SW 1271 (cell line): ENCODE data around the gene GPC1.

Source experiments
- DNase-seq, 2 experiments: peaks; one replicate each; lab custom pipeline; 2025; lab: John Stamatoyannopoulos, UW

The GPC1 gene

DNA sequence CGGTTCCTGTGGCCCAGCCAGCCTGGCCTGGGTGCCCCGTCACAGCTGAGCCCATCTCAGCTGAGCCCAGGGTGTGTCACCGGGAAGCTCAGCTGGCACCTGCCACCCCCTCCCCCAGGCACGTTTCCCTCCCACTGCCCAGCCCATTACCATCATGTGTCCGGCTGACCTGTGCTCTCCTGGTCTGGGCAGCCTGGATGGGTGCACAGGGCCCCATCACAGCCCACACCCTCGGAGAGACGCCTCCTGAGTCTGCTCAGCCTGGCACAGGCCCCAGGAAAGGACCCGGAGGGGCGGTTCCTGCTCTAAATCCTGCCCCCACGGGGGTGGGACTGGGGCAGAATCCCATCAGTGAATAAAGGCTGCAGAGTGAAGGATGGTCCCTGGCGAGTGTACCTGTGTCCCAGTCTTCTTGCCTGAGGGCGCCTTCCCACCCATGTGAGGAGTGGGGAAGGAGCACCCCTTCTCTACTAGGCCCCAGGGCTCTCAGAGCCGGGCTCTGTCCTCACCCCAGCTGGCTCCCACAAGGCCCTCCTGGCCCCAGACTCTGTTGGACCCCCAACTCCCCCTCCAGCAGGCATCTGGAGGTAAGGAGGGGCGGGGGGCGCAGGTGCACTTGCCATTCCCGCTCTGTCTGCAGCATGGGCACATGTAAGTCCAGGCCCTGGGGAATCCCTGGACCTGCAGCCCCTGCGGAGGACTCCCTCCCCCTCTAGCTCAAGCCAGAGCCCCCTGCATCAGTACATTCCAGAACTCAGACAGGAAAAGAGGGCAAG lies 21.2 kb downstream of the GPC1 start:
- no peak for DNase-seq

- DNase-seq = no peak
Observed at GRCh38 chr2:240457223-240458043, 22.0 kb downstream of the GPC1 start.

DNA sequence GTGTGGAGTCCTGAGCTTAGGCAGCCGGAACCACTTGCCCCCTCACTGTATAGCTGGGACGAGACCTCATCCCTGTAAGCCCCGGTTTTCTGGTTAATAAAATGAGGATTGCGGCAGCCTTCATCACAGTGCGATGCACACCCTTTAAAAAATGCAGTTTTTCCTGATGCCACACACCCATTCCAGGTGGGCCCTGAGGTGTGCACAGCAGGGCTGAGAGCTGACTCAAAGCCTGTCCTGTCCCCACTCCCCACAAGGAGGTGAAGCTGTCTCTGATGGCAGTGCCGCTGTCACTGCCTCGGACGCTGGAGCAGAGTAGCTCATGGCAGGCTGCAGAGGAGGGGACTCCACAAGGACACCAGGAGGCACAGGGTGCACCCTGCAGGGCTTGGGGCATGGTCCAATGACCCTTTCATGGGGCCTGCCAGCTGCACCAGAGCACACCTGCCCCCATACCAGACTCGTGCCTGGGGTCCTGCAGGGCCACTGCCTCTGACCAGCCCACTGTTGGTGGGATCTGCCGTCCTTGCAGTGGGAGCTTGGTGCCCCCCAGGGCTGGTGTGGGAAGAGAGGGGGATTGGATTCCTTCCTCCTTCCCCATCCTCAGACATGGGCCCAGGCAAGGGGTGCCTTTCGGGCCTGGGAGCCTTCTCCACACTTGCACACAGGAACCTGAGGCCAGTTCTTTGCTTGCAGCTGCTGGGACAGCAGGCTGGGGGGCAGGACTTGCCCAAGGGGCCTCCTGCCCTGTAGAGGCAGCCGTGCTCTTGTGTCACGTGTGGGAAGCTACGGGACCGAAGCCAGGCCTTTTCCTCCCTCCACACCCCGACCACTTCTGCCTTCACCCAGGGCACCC lies 22.8 kb downstream of the GPC1 start:
- DNase-seq = no peak

- no peak for DNase-seq
Observed at GRCh38 chr2:240458900-240459391, 23.5 kb downstream of the GPC1 start.

DNA sequence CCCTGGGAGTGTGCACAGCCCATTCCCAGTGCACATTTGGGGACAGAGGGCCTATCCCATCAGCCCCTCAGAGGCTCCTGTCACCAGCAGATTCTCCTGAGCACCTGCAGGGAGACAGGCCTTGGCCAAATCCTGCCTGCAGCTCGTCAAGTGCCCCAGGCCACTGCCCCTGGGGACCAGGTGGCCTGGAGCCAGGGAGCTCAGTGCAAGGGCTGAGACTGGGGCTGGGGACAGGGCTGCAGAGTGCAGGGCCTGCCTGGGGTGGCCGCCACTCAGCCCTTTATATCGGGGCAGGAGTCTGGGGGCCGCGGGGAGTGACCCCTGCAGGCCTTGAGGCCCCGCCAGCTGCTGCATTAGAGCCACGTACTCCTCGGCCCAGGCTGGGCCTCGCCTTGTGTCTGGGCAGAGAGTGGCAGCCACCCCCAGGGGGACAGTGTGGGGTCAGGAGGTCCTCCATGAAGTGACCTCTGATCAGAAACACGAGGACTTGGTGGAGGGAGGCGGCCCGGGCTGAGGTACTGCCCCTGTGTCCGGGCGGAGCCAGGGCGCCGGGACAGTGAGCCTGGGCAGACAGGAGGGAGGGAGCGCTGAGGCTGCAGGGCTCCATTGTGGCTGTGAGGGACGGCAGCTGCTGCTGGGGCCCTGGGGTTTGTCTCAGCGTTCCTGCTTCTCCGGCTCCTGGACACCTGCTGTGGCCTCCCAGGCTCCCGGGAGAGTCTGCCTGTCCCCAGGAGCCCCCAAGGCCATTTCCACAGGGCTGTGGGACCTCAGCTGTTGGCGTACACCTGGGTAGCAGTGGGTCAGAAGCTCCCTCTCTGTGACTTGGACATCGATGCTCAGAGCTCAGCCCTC lies 24.2 kb downstream of the GPC1 start:
- DNase-seq = no peak

DNA sequence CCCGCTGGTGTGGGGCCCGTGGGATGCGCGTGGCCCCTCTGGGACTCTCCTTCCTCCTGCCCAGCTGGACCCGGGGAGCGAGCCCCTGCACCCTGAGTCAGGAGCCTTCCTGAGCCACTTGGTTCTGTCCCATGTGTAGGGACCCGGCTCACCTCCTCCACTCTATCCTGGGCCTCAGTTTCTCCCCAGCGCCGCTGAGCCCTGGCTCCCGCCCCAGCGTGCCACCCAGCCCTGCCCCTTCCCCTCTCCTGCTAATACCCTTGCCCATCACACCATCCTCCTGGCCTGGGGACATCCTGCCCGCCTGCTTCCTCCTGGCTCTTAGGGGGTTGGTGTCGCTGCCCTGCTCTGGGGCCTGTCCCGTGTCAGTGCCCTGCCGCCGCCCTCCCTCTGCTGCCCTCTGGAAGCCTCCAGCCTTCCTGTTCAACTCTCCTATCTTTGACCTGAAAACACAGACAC lies 24.8 kb downstream of the GPC1 start:
- DNase-seq = no peak

- DNase-seq = no peak
Observed at GRCh38 chr2:240460781-240461431, 25.4 kb downstream of the GPC1 start.

DNA sequence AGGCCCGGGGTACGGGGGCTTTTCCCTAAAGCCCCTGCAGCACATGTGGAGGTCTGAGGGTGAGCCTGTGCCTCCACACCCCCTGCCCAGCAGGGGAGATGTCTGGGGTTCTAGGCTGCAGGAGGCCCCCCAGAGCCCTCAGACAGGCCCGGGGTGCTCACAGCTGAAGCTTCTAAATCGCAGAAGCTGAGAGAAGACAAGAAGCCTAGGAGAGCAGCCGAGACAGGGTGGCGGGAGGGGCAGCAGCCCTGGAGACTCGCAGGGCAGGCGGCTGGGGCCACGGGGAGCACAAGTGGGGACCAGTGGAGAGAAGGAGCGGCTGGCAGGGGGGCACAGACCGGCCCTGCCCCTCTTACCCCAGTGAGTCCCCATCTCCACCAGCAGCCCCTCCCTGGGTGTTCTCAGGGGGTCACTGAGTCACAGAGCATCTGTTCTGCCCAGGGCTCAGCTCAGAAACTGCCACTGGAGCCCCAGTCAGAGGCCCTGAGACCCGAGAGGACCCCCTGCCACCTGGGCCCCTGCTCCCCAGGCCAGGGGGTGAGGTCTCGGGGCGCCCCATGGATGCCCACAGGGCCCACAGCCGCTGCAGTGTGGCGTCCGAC lies 26.1 kb downstream of the GPC1 start:
- DNase-seq = no peak

GRCh38 chr2:240462073-240462706 lies 26.7 kb downstream of the GPC1 start:
- DNase-seq = no peak

- no peak for DNase-seq
Observed at GRCh38 chr2:240462707-240463273, 27.3 kb downstream of the GPC1 start.

GRCh38 chr2:240463274-240463865 lies 27.9 kb downstream of the GPC1 start:
- no peak for DNase-seq

DNA sequence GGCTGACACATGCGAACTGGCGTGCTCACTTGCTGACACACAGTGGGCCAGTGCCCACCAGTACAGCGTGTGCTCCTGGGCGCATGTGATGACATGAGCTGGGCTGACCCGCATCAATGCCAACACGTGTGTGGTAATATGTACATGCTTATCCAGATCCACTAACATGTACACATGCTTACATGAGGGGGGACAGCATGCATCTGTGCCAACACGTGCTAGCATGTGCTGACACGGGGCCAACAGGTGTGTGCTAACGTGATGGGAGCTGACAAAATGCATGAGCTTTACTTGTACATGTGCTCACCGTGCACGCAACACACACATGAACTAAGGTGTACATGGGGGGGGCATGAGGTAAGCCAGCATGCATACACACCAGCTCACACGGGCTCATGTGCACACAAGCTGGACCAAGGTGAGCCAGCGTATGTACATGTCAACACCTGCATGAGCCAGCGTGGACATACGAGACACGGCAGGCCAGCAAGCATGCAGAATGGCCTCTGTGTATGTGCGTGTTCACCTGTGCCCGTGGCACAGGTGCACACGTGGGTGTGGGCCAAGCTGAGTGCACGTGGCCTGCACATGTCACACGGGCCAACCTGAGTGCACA lies 28.5 kb downstream of the GPC1 start:
- DNase-seq = no peak

DNA sequence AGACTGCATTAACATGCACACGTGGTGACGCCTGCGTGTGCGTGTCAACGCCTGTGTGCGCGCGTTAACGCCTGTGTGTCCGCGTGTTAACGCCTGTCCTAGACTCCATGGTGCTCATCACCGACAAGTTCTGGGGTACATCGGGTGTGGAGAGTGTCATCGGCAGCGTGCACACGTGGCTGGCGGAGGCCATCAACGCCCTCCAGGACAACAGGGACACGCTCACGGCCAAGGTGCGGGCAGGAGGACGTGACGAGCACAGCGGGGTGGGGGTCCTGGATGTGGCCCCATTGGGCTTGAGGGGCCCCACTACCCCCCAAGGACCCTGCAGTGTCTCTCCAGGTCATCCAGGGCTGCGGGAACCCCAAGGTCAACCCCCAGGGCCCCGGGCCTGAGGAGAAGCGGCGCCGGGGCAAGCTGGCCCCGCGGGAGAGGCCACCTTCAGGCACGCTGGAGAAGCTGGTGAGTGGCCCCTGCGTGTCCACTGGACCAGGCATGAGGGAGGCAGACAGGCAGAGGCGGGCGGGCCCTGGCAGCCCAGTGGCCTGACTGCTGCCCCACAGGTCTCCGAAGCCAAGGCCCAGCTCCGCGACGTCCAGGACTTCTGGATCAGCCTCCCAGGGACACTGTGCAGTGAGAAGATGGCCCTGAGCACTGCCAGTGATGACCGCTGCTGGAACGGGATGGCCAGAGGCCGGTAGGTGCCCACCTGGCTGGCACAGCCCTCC lies 29.2 kb downstream of the GPC1 start:
- DNase-seq = no peak

DNA sequence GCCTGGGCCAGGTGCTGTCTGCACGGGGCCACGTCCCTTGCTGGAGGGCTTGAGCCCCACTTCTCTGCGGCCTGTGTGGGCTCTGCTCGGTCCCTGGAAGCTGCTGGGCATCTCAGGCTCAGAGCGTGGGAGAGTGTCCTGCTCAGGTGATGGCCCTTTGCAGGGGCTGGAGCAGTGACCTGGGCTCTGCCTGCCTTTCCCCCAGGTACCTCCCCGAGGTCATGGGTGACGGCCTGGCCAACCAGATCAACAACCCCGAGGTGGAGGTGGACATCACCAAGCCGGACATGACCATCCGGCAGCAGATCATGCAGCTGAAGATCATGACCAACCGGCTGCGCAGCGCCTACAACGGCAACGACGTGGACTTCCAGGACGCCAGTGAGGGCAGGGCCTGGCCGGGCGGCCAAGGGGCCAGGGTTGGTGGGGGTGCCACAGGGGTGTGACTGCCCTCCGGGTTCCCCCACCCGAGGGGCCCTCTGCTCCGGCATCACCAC lies 29.9 kb downstream of the GPC1 start:
- no peak for DNase-seq

- DNase-seq = no peak
Observed at GRCh38 chr2:240465765-240466578, 30.5 kb downstream of the GPC1 start.

DNA sequence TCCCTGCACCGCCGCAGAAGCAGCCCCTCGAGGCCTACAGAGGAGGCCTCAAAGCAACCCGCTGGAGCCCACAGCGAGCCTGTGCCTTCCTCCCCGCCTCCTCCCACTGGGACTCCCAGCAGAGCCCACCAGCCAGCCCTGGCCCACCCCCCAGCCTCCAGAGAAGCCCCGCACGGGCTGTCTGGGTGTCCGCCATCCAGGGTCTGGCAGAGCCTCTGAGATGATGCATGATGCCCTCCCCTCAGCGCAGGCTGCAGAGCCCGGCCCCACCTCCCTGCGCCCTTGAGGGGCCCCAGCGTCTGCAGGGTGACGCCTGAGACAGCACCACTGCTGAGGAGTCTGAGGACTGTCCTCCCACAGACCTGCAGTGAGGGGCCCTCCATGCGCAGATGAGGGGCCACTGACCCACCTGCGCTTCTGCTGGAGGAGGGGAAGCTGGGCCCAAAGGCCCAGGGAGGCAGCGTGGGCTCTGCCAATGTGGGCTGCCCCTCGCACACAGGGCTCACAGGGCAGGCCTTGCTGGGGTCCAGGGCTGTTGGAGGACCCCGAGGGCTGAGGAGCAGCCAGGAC lies 31.2 kb downstream of the GPC1 start:
- no peak for DNase-seq
